Measurements from ENCODE around the gene XRCC5.

- TF ChIP-seq CTCF (IDR thresholded peaks at IDR 0.05; ENCODE audit: low read length) (no peak), EZH2 (IDR thresholded peaks at IDR 0.05; ENCODE audit: borderline replicate concordance, low read length) (no peak)
These were observed 127.3 kb downstream of the XRCC5 start for GRCh38 chr2:216236486-216236885.

Measured in OCI-LY1 (cell line).